HT1080 (cell line): ENCODE data around the gene RARG. TPM values are rescaled to one million over a fixed set of nuclear protein-coding genes. Genes with fewer than 3 reads are reported as not detected.
"Not testable (repeated sequence)": the region's sequence is repeated elsewhere in the genome, so short reads cannot be mapped to it uniquely, and the experiment has no call there.

ENCODE experiments used
- DNase-seq: peaks from one replicate; pipeline ENCODE4 v3.0.0-alpha.2; 2015; ENCODE audit warnings: low read depth
- total RNA-seq: library from RNA; depleted of rRNA; stranded (reverse); fragments of >200 nt; shearing (Covaris generic); gene quantifications from 2 replicates; pipeline ENCODE4 v1.2.3, GENCODE V29; 2014

Gene RARG
- total RNA-seq, 1 experiment from 2014 or later = 17.4 TPM

DNA sequence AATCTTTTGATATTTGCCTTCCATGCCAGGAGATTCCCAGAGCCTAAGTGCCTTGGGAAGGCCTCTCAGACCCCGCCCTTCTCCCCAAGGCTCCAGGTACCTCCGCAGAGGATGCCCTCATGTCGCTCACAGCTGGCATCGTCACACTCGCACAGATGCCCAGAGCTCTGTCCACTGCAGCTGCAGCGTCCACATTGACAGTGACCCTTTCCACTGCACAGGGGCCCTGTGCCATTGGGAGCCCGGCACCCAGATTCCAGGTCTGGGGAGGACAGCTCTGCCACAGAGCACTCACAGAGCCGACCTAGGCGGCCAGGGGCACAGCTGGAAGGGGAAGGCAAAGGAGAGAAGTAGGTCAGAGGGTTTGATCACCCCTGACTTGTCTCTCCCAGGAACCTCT lies 39.0 kb downstream of the RARG start:
- DNase-seq = no peak

DNA sequence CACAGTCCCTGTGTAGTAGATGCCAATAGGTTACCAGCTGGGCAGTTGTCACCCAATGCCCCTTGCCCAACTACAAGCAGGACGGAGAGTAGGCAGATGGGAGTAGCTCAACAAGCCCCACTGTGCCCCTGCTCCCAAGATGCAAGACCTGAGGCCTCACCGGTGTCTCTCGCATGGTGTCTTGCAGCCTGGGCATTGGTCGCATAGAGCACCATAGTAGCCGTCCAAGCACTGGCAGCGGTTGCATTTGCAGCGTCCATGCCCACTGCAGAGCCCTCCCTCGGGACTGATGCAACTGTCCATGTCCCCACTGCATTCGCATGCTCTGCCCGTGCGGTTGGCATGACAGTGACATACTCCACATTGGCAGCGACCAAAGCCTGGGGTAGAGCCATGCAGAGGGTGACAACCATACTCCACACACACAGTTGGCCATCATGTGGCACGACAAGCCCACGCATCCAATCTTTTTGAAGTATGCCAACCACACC lies 39.4 kb downstream of the RARG start:
- DNase-seq = no peak

DNA sequence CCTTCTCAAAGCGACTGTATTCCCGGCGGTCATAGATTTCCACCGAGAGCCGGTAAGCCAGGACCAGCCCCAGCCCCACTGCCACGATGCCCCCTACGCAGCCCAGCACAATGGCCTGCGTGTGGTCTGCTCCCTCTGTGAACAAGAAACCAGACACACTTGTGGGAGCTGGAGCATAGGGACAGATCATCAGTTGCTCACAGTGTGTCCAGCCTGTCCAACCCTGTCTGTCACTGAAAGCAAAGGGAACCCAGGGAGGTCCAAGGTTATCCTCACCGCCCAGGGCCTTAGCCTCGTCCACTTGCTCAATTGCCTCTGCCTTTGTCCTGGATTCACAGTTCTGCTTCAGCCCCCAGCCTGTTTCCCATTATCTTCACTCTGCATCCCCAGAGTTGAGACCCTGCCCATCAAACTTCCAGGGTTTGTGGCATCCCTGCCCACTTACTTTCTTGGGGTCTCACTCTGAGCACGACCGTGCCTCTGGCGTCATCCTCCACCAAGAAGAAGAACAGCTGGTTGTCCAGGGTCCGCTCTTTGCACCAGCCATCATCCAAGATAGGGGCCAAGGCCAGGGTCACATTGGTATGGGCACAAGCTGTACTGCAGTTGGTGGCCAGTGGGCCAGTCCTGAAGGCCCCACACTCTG lies 40.0 kb downstream of the RARG start:
- DNase-seq = no peak

DNA sequence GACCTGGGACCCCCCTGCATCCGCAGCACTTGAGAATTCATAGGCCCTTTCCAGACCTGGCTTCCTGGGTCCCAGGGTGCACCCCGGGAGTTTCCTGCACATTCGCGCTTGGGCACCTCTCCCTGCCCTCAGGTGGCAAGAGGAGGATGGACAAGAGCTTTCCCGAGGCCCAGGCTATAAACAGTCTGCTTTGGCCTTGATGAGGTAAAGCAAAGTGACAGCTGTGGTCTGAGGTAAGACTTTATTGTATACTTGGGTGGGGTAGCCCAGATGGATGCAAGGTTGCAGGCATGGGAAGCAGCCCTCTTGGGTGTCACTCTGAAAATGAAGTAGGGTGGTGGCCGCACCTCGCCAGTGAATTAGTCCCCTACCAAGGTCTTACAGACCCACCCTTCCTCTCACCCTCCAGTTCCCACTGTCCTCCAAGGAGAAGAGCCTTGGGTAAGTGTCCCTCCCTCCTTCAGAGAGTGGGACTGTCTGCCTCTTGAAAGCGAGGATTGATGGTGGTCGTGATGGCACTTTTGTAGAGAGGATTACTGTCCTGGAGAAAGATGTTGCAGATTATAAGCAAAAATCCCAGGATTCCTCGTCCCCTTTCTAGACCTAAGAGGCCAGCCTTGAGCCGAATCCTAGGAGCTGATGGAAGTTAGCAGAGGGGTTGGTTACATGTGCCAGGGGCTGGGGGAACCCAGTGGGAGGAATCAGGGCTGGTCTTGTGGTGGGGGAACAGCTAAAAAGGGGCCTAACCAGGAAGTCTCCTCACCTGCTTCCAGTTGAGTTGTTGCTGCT lies 40.7 kb downstream of the RARG start:
- DNase-seq = no peak

DNA sequence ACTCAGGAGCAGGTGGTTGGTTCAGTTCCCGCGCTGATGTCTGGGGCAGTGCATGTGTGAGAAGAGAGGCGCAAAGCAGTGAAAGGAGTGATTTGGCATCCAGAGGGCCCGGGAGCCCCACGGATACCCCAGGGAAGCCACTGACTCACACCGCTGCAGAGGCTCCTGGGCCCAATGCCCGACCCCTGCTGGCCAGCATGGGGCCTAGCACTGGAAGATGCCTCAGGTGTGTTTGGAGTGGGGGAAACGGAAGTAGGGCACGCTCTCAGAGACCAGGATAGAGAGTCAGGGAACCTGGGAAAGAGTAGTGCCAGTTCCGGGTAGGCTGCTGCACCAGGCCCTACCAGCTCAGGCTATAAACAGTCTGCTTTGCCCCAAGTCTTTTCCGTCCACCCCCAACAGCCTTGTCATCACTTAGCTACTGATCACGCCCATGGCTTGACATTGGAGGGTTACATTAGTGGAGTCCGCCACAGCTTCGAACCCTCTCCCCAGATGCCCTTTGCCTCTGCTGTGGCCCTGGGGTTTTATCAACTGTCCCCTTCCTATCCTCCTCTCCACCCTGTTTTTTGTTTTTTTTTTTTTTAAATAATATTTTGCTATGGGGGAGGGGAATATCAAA lies 41.8 kb downstream of the RARG start:
- peak; percentile 52 for DNase-seq

DNA sequence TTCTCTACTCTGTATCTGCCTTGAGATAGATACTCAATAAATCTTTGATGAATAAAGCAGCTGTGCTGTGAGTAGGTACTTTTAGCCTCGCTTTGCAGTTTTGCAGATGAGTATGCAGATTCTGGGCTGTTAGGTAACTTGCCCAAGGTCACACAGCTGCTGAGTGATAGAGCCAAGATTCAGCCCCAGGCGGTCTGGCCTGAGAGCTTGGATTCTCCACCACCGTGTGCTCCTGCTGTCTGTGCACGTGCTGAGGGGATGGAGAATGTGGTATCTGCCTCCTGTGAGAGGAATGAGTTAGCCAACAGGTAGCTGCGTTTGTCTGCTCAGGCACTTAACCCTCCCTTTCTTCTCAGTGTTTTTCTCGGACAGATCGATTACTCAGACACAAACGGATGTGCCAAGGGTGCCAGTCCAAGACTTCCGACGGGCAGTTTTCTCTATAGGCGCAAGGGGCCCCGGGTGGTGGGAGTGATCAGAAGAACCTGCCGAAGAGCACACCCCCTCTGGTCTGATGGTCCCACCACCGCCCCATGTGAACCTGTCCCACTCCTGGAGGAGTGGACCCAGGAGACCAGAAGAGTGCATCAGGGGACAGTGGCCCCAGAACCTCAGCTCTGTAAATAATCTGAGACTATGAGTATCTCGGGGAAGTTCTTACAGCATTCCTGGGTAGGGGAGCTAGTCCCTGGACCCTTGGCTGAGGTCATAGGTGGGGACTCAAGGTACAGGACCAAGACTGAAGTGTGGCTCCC lies 44.7 kb downstream of the RARG start:
- DNase-seq = no peak

DNA sequence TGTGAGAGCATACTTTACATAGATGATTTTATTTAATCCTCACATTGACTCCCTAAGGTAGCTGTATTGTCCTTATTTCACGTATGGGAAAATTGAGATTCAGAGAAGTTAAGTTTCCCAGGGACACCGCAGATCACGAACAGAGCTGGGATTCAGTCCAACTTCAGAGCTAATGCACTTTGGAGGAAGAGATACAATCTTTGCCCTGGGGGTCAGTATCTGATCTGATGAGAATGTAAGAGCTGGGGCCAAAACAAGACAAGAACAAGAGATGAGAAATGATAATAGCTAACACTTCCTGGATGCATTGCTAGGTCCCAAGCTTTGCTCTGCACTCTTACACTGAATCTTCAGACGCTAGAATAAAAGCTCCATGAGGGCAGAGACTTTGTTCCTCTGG lies 45.3 kb downstream of the RARG start:
- no peak for DNase-seq

DNA sequence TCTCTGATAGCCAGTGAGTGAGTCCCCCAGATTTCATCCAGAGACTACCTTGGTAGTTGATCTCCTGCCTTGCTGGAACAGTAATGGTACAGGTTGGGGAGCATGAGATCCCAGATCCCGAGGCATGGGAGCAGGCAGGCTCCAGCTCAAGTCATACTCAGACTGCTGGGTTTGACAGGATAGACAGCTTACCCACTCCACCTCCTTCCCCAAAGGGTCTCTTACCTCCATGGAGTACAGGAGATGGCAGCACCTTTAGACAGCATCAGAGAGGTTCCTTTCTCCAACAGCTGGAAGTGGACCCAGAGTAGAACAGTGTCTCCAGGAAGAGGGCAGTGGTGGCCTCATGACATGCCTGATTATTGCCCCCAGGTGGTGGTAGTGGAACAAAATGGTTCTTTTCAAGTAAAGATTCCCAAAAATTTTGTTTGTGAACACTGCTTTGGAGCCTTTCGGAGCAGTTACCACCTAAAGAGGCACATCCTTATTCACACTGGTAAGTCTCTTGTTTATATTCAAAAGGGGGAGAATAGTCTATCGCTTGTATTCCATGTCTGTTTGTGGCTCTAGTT lies 46.3 kb downstream of the RARG start:
- no peak for DNase-seq

DNA sequence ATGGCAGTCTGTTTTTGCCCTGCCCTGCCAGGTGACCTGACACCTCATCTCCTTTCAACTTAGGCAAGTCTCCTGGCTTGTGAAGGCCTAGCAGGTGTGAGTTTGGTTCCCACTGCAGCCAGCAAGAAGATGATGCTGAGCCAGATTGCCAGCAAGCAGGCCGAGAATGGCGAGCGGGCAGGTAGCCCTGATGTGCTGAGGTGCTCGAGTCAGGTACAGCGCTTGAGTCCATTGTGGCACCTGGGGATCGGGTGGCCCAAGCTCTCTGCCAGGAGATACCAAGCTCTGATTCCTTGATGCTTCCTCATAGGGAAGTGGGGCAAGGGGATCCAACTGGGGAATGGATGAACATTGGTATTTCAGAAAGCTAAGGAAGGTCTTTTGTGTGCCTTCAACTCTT lies 47.2 kb downstream of the RARG start:
- no peak for DNase-seq

DNA sequence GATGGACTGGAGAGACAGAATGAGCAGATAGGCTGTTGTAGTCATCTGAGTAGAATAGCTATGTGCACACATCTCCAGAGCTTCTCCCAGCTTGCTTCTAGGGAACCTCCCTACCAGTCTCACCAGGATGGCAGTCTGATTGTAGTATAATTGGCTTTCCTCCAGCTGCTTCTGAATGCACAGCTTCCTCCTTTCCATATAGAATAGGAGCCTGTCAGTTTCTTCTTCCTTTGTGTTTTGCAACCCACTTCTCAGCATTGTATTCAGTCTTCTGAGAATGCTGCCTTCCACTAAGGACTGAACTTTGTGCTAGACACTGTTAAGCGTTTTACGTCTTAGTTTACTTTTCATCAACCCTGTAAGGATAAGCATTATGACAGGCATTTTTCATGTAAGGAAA lies 49.1 kb downstream of the RARG start:
- DNase-seq = no peak

DNA sequence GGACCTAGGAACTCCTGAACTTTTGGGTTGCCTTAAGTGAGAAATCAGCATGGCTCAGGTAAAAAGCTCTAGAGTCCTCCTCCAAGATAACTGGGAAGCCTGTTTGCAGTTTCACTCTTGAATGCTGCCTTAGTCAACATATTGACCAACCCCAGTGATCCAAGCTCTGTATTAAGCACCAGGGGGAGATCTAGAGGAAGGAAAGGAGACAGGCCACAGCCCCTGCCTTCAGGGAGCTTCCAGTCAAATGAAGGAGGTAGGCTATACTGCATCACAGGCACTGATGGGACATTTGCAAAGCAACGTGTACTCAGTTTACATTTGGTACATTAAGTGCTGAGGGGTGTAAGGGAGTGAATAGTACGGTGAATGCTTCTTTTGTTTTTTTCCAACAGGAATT lies 50.1 kb downstream of the RARG start:
- DNase-seq = no peak

DNA sequence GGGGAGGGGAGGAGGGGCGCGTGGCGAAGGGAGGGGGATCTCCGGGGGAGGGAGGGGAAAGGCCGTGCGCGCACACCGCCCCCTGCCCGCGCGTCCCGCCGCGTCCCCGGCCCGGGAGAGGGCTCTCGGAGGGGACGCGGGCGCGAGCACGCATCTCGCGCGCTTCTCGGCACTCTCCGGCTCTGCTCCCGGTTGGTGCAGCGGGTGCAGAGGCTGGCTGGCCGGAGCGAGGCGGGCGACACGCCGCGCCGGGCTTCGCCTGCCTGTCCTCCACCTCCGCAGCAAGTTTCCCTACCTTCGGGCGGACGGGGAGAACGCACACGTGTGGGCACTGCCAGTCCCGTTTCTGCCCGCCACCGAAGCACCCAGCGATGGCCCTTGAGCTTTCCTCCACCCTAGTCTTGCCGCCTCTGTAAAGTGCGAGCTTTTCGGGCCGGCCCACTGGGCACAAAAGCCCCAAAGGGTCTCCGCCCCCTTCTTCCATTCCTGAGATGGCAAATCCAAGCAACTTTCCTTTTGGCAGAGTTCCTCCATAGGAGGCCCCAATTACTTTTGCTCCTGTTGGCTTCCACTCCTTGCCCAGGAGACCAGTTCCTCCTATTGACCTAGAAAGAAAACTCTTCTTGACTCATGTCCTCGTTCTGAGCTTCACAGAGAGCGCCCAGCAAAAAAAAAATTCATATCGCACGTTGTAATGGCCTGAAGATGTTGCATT lies 50.9 kb downstream of the RARG start:
- DNase-seq = peak; percentile 71

DNA sequence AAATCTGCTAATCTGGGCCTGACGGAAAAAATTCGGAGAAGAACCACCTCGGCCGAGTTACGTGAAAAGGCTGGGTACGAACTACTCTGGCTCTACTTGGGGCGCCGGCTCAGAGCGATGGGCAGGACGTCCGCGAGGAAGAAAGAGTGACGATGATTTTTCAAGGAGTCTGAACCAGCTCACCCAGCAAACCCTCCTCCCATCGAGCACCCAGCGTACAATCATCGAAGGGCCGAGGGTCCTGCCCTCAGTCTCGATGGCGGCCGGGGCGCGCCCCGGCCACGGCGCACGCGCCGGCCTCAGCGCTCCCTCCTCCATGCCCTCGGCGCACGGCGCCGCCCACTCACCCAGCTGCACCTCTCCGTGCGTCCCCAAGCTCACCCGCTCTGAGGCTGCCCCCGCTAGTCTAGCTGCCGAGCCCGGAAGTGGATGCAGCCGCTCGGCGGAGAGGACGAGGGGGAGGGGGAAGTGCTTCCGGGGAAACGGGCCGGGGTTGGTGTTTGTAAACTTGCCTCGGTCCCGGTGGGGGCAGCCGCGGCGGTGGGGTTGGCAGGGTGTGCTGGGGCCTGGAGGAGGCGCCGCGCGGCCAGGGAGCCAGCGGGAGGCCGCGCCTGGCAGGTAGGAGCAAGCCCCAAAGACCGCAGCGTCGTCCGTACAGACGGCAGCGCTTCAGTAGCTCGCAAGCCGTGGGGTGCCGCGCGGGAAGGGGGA lies 51.6 kb downstream of the RARG start, which contains the start of the genes CSAD and ZNF740:
Gene CSAD, minus strand, starts transcription at position 706 of the 711 bp plus-strand sequence. CDS start 7,455 bp downstream, outside the sequence.
Gene ZNF740, plus strand, starts transcription at position 503 of the 711 bp plus-strand sequence. CDS start 1,262 bp downstream, outside the sequence.
- DNase-seq = peak; percentile 98

DNA sequence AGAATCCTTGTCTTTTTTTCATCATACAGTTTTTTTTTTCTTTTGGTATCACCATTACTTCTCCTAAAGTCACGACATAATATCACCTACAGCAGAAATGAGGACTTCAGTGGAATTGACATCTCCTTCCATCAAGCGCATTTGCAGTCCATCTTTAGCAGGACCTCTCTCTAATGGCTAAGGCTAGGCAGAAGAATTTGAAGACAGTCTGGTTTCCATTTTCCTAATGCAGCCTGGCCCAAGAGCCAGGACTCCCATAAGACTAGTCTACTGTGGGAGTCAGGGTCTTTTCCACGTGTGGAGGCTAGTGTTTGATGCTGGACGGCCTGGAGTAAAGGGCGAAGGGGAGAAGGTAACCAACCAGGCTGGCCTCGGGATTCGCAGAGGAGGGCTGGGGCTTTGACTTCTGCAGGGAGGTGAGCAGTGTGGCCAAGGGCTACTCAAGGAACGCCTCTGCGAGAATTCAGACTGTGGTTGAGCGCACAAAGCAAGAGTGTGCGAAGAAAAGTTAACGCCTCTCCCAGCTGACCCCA lies 52.3 kb downstream of the RARG start:
- DNase-seq = no peak

DNA sequence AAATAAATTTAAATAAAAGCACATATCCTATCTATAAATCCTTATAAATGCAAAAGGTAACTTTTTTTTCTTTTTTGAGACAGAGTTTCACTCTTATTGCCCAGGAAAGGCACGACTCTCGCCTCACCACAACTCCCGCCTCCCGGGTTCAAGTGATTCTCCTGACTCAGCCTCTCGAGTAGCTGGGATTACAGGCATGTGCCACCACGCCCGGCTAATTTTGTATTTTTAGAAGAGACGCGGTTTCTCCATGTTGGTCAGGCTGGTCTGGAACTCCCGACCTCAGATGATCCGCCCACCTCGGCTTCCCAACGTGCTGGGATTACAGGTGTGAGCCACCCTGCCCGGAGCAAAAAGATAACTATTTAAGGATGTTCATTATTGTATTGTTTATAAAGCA lies 53.2 kb downstream of the RARG start:
- DNase-seq = not testable (repeated sequence)

DNA sequence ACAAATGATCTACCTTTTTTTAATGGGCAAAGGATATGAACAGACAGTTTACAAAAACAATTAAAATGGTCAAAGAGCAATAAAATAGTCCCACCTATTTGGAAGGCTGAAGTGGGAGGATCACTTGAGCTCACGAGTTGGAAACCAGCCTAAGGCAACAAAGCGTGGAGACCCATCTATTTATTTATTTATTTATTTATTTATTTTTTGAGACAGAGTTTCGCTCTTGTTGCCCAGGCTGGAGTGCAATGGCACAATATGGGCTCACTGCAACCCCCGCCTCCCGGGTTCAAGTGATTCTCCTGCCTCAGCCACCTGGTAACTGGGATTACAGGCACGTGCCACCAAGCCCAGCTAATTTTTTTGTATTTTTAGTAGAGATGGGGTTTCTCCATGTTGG lies 54.6 kb downstream of the RARG start:
- DNase-seq = not testable (repeated sequence)

DNA sequence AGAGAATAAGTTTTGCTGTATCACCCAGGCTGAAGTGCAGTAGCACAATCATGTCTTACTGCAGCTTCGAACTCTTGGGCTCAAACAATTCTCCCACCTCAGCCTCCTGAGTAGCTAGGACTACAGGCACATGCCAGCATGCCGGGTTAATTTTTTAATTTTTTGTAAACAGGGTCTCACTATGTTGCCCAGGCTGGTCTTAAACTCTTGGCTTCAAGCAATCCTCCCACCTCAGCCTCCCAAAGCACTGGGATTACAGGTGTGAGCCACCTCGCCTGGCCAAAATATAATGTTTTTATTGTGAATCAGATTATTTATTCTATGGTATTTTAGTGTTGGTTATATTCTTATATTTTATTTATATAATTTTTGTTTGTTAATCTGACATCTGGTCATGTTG lies 55.3 kb downstream of the RARG start:
- no peak for DNase-seq

DNA sequence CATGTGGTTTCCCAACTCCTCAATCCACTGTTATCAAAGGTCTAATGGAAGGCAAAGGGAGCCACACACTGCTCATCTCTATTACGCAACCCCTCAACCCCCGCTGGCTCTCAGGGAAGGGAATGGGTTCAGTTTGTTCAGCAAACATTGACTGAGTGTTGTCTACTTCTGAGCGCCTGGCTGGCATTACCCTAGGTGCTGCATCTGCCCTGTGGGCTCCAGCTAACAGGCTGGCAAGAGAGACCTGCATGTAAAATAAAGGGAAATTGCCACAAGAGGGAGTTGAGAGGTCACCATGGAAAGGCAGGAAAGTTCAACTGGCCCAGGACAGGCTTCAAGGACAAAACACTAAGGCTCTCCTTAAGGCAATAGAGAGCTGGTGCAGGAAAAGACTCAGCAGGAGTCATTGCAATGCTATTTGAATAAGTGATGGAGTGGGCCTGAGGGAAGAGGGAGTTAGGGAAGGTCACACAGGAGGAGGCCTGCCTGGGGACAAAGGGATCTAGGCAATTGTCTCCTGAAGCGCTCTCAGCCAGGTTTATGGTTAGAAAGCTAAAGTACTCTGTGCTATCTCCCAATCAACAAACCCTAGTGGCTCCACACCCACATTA lies 57.0 kb downstream of the RARG start:
- peak; percentile 68 for DNase-seq
